Gastroesophageal sphincter (tissue), 3 donors: ENCODE results near the gene TARM1.

Experiments
- POLR2A ChIP-seq, 2 donors: fragments of 450-650 bp; IDR thresholded peaks; one replicate each; pipeline ENCODE4 v1.6.1; 2017; ENCODE audit warnings: antibody characterized with exemption in 2 of 2, mild to moderate bottlenecking in 2 of 2, moderate library complexity in 1 of 2
- POLR2AphosphoS5 ChIP-seq: sonication (generic); formaldehyde crosslinking; IDR thresholded peaks from one replicate; pipeline ENCODE4 v1.6.1; 2017; ENCODE audit warnings: antibody characterized with exemption
- TF ChIP-seq, protein P1 (sequence below), 4 experiments: fragments of 200-600 bp in 2 of 4; fragments of 450-650 bp in 2 of 4; sonication (generic) in 1 of 4; IDR thresholded peaks; one replicate each; pipeline ENCODE4 v1.5.1; 2017 to 2019; ENCODE audit warnings: antibody characterized with exemption in 4 of 4, mild to moderate bottlenecking in 2 of 4, moderate library complexity in 2 of 4

DNA sequence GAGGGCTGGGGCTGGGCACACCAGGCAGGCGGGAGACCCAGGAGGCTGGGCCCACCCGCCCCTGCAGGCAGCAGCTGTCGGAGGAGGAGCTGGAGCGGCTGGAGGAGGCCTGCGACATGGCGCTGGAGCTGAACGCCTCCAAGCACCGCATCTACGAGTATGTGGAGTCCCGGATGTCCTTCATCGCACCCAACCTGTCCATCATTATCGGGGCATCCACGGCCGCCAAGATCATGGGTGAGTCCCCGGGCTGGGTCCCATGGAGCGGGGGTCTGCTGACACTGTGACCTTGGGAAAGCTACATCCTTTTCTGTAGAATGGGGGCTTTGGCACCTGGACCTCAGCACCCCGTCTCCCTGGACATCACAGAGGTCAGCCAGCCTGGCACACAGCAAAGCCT lies 42.5 kb upstream of the TARM1 start:
- TF ChIP-seq, protein P1, sequence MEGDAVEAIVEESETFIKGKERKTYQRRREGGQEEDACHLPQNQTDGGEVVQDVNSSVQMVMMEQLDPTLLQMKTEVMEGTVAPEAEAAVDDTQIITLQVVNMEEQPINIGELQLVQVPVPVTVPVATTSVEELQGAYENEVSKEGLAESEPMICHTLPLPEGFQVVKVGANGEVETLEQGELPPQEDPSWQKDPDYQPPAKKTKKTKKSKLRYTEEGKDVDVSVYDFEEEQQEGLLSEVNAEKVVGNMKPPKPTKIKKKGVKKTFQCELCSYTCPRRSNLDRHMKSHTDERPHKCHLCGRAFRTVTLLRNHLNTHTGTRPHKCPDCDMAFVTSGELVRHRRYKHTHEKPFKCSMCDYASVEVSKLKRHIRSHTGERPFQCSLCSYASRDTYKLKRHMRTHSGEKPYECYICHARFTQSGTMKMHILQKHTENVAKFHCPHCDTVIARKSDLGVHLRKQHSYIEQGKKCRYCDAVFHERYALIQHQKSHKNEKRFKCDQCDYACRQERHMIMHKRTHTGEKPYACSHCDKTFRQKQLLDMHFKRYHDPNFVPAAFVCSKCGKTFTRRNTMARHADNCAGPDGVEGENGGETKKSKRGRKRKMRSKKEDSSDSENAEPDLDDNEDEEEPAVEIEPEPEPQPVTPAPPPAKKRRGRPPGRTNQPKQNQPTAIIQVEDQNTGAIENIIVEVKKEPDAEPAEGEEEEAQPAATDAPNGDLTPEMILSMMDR (IDR thresholded peaks at IDR 0.05): no peak
- TF ChIP-seq POLR2A (IDR thresholded peaks at IDR 0.05): no peak
- no peak for TF ChIP-seq POLR2AphosphoS5
